AG10803 (cell line): ENCODE results near the gene PEX1.
"Not testable (repeated sequence)": the region's sequence is repeated elsewhere in the genome, so short reads cannot be mapped to it uniquely, and the experiment has no call there.

ENCODE experiments used
- DNase-seq: peaks from one replicate; pipeline ENCODE4 v3.0.0; 2010; ENCODE audit warnings: low read depth
- H3K4me3 ChIP-seq: 2 replicates; pipeline ENCODE4 v1.5.1; 2011; ENCODE audit warnings: mild to moderate bottlenecking, low read length, control low read depth
- CTCF ChIP-seq: conservative IDR thresholded peaks from 2 replicates; pipeline ENCODE4 v1.5.1; 2011; ENCODE audit warnings: mild to moderate bottlenecking, low read length, control low read depth, inconsistent platforms

PEX1 gene

GRCh38 chr7:92485974-92486373 is 42.3 kb downstream of the PEX1 start:
- no peak for DNase-seq
- H3K4me3 ChIP-seq, result no peak overlapping the region
- no peak for TF ChIP-seq CTCF

GRCh38 chr7:92485267-92485892 is 42.9 kb downstream of the PEX1 start:
- DNase-seq, result no peak
- TF ChIP-seq CTCF, result no peak
- no peak overlapping the region for H3K4me3 ChIP-seq

GRCh38 chr7:92484226-92484625 is 44.1 kb downstream of the PEX1 start:
- not testable (repeated sequence) for DNase-seq, H3K4me3 ChIP-seq

GRCh38 chr7:92483624-92484023 is 44.7 kb downstream of the PEX1 start:
- DNase-seq, H3K4me3 ChIP-seq: not testable (repeated sequence)

- not testable (repeated sequence) for DNase-seq, H3K4me3 ChIP-seq
Observed at GRCh38 chr7:92479146-92479545, 49.2 kb downstream of the PEX1 start.

- no peak for DNase-seq
- H3K4me3 ChIP-seq, result no peak overlapping the region
- no peak for TF ChIP-seq CTCF
Observed at GRCh38 chr7:92478711-92479110, 49.6 kb downstream of the PEX1 start.

- no peak for TF ChIP-seq CTCF
- H3K4me3 ChIP-seq, result no peak overlapping the region
- DNase-seq, result no peak
Observed at GRCh38 chr7:92478095-92478494, 50.2 kb downstream of the PEX1 start.

- not testable (repeated sequence) for H3K4me3 ChIP-seq
Observed at GRCh38 chr7:92477681-92478080, 50.6 kb downstream of the PEX1 start, which contains the start of gene ERVW-1. TSS of gene ERVW-1 (minus strand) at chr7:92477946. CDS start at chr7:92470381, 7,565 bp downstream.

GRCh38 chr7:92475851-92476590 is 52.3 kb downstream of the PEX1 start:
- not testable (repeated sequence) for H3K4me3 ChIP-seq, DNase-seq

More at GRCh38 chr7:92477681-92478080, 50.6 kb downstream of the PEX1 start, which contains the start of gene ERVW-1:
- DNase-seq, result not testable (repeated sequence)

GRCh38 chr7:92475261-92475770 is 53.0 kb downstream of the PEX1 start:
- H3K4me3 ChIP-seq, DNase-seq: not testable (repeated sequence)

- not testable (repeated sequence) for H3K4me3 ChIP-seq, DNase-seq
Observed at GRCh38 chr7:92473989-92474388, 54.3 kb downstream of the PEX1 start.

GRCh38 chr7:92468589-92468988 is 59.7 kb downstream of the PEX1 start:
- not testable (repeated sequence) for DNase-seq

More at GRCh38 chr7:92468589-92468988, 59.7 kb downstream of the PEX1 start:
- H3K4me3 ChIP-seq, result not testable (repeated sequence)
